GM21528 (cell line): ENCODE results near the gene FBXO46.
"Not testable (repeated sequence)": the region's sequence is repeated elsewhere in the genome, so short reads cannot be mapped to it uniquely, and the experiment has no call there.

ENCODE experiments used
- ATAC-seq: cut with Tn5 transposase; IDR thresholded peaks from one replicate; pipeline ENCODE4 v1.9.1; 2021; ENCODE audit warnings: mild to moderate bottlenecking, moderate library complexity; ENCODE audit not compliant: unreplicated experiment, low FRiP score

Gene FBXO46

GRCh38 chr19:45766296-45766868 lies 35.7 kb upstream of the FBXO46 start:
- no peak for ATAC-seq

GRCh38 chr19:45765702-45766295 lies 35.1 kb upstream of the FBXO46 start:
- no peak for ATAC-seq

GRCh38 chr19:45764945-45765701 lies 34.4 kb upstream of the FBXO46 start:
- ATAC-seq, result no peak

GRCh38 chr19:45764475-45764874 lies 33.8 kb upstream of the FBXO46 start:
- ATAC-seq, result no peak

GRCh38 chr19:45763691-45764294 lies 33.1 kb upstream of the FBXO46 start:
- no peak for ATAC-seq

GRCh38 chr19:45762870-45763631 lies 32.4 kb upstream of the FBXO46 start:
- no peak for ATAC-seq

- no peak for ATAC-seq
These were observed 31.0 kb upstream of the FBXO46 start for GRCh38 chr19:45761714-45762113.

- ATAC-seq, result no peak
These were observed 28.2 kb upstream of the FBXO46 start for GRCh38 chr19:45758921-45759320.

GRCh38 chr19:45757695-45758094 lies 27.0 kb upstream of the FBXO46 start:
- ATAC-seq, result no peak

- no peak for ATAC-seq
These were observed 23.6 kb upstream of the FBXO46 start for GRCh38 chr19:45754323-45754722.

GRCh38 chr19:45753548-45753947 lies 22.9 kb upstream of the FBXO46 start:
- ATAC-seq, result no peak

GRCh38 chr19:45752639-45753038 lies 21.9 kb upstream of the FBXO46 start:
- no peak for ATAC-seq

GRCh38 chr19:45751483-45751882 lies 20.8 kb upstream of the FBXO46 start:
- ATAC-seq, result not testable (repeated sequence)

GRCh38 chr19:45747513-45747912 lies 16.8 kb upstream of the FBXO46 start:
- ATAC-seq, result no peak

GRCh38 chr19:45746866-45747265 lies 16.2 kb upstream of the FBXO46 start:
- ATAC-seq, result no peak

GRCh38 chr19:45745606-45746005 lies 14.9 kb upstream of the FBXO46 start:
- ATAC-seq, result no peak

- no peak for ATAC-seq
These were observed 12.3 kb upstream of the FBXO46 start for GRCh38 chr19:45742969-45743368.

GRCh38 chr19:45739498-45740439 lies 9.1 kb upstream of the FBXO46 start:
- ATAC-seq, result no peak

- ATAC-seq, result no peak
These were observed 2.6 kb upstream of the FBXO46 start, which contains the start of gene MEIOSIN for GRCh38 chr19:45733160-45733810. MEIOSIN (plus strand) TSS chr19:45733439; CDS start chr19:45735377, 1,938 bp downstream.
